Measurements from ENCODE around the gene DCST2.
A peak's percentile ranks its signal among the peaks of the same experiment; 100 is the strongest.

The DCST2 gene

DNA sequence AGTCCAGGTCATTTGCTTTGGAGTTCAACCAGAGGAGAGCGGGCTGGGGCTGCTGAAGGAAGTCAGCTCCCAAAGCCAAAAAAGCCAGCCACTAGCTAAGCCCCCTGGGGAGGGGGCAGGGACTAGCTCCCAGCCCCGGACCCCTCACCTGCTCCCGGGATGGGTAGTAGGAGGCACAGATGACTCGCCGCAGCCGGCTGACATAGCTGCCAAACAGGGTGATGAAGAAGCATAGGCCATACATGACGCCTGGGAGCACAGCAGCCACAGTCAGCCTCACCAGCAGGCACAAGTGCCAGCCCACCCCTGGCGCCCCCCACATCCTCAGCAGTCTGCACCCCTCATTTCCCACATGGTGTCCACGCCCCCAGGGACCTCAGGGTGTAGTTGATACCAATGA is 7.4 kb downstream of the DCST2 start:
- Histone ChIP-seq H3K27ac (ENCODE audit: insufficient read depth, low read length, poor library complexity, severe bottlenecking) (no peak overlapping the region), H3K4me3 (ENCODE audit: insufficient read depth, low read depth, low read length, poor library complexity, severe bottlenecking) (no peak overlapping the region), H3K36me3 (ENCODE audit: control insufficient read depth, insufficient read depth, low read length) (no peaks in the 10 kb centered on the region), H3K27me3 (replicated peaks; ENCODE audit: control insufficient read depth, insufficient read depth, low read length, poor library complexity, severe bottlenecking) (no peaks in the 10 kb centered on the region), H3K9me3 (ENCODE audit: control insufficient read depth, low read length) (no peaks in the 10 kb centered on the region), H3K4me1 (ENCODE audit: control insufficient read depth, insufficient read depth, low read length, poor library complexity, severe bottlenecking) (no peaks in the 10 kb centered on the region)
- DNase-seq = no peak

DNA sequence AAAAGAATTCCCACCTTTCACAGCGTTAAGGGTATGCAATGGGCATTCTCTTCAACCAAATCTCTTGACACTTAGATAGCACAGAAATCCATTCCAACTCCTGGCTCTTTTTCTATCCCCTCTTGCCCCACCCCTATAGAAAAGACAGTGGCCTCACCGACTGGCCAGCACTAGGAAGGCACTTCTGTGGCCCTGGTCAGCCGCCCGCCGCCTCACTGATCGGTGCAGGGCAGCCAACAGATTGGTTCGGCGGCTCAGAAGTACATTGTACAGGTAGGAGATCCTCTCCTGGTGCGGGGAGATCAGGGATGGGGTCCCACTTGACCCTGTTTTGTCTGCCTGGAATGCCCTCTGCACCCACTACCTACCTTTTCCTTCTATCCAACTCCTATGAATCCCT is 9.3 kb downstream of the DCST2 start:
- Histone ChIP-seq H3K4me3 (ENCODE audit: insufficient read depth, low read depth, low read length, poor library complexity, severe bottlenecking) (no peak overlapping the region), H3K36me3 (ENCODE audit: control insufficient read depth, insufficient read depth, low read length) (peaks cover 1% of the 10 kb centered on the region), H3K9me3 (ENCODE audit: control insufficient read depth, low read length) (no peaks in the 10 kb centered on the region), H3K27ac (ENCODE audit: insufficient read depth, low read length, poor library complexity, severe bottlenecking) (no peak overlapping the region), H3K4me1 (ENCODE audit: control insufficient read depth, insufficient read depth, low read length, poor library complexity, severe bottlenecking) (no peaks in the 10 kb centered on the region), H3K27me3 (replicated peaks; ENCODE audit: control insufficient read depth, insufficient read depth, low read length, poor library complexity, severe bottlenecking) (no peaks in the 10 kb centered on the region)
- no peak for DNase-seq

DNA sequence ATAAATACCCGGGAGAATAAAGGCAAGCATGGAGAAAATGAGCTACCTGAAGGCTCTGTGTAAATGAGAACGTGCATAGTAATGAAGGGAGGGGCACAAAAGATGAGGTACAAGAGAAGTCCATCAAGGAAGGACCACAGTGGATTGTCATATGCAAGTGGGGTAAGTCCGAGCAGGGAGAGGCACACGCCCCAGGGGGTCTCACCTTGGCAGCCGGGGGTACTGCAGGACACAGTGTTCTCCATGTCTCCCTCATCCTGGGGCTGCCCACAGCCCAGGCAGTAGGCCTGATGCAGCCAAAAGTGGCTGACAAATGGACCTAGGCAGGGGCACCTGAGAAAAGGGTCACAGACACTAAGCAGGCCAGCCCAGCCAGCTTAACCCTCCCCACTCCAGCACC is 10.0 kb downstream of the DCST2 start:
- peaks cover 8% of the 10 kb centered on the region for H3K36me3 ChIP-seq (ENCODE audit: control insufficient read depth, insufficient read depth, low read length)
- no peaks in the 10 kb centered on the region for H3K4me1 ChIP-seq (ENCODE audit: control insufficient read depth, insufficient read depth, low read length, poor library complexity, severe bottlenecking)
- no peaks in the 10 kb centered on the region for H3K27me3 ChIP-seq (replicated peaks; ENCODE audit: control insufficient read depth, insufficient read depth, low read length, poor library complexity, severe bottlenecking)
- H3K9me3 ChIP-seq (ENCODE audit: control insufficient read depth, low read length) = no peaks in the 10 kb centered on the region
- H3K27ac ChIP-seq (ENCODE audit: insufficient read depth, low read length, poor library complexity, severe bottlenecking) = no peak overlapping the region
- DNase-seq = no peak
- no peak overlapping the region for H3K4me3 ChIP-seq (ENCODE audit: insufficient read depth, low read depth, low read length, poor library complexity, severe bottlenecking)

DNA sequence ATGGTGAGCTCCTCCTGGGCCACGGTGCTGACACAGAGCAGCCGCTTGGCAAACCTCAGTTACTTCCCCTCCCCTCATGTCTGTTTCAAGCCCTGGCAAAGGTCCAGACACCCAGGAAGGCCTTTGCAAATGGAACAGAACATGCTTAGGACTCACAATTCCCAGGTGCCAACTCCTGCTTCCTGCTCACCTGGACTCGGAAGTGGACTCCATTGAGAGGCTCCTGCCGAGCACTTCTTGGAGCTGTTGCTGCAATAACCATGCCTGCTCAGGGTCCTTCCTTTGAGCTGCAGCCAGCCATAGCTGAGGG is 10.7 kb downstream of the DCST2 start:
- no peak overlapping the region for H3K27ac ChIP-seq (ENCODE audit: insufficient read depth, low read length, poor library complexity, severe bottlenecking)
- DNase-seq = no peak
- no peaks in the 10 kb centered on the region for H3K27me3 ChIP-seq (replicated peaks; ENCODE audit: control insufficient read depth, insufficient read depth, low read length, poor library complexity, severe bottlenecking)
- no peaks in the 10 kb centered on the region for H3K9me3 ChIP-seq (ENCODE audit: control insufficient read depth, low read length)
- peaks cover 11% of the 10 kb centered on the region for H3K36me3 ChIP-seq (ENCODE audit: control insufficient read depth, insufficient read depth, low read length)
- peaks cover 4% of the 10 kb centered on the region for H3K4me1 ChIP-seq (ENCODE audit: control insufficient read depth, insufficient read depth, low read length, poor library complexity, severe bottlenecking)
- H3K4me3 ChIP-seq (ENCODE audit: insufficient read depth, low read depth, low read length, poor library complexity, severe bottlenecking) = no peak overlapping the region

DNA sequence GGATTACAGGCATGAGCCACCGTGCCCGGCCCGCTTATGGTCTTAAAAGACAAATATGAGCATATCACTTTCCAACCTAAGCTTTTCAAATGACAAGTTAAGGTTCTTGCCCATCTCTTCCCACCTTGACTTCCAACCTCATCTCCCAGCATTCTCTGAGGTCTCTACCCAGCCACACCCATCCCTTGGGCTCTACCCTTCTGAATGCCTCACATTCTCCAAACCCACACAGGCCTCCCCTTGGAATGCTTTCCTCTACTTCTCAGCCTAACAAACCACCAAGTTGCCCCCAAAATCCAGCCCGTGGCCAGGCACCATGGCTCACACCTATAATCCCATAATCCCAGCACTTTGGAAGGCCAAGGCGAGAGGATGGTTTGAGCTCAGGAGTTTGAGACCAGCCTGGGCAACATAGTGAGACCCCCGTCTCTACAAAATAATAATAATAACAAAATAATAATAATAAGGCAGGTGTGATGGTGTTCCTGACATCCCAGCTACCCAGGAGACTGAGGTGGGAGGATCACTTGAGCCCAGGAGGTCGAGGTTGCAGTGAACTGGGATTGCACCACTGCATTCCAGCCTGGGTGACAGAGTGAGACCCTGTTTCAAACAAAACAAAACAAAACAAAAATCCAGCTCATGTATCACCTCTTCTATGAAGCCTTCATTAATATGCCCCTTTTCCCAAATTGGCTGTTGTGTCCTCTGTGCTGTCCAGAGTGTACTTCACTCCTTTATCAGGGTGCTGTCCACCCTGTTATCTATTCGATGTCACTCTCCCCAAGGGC is 11.2 kb downstream of the DCST2 start:
- Histone ChIP-seq H3K36me3 (ENCODE audit: control insufficient read depth, insufficient read depth, low read length) (peaks cover 11% of the 10 kb centered on the region), H3K4me3 (ENCODE audit: insufficient read depth, low read depth, low read length, poor library complexity, severe bottlenecking) (no peak overlapping the region), H3K27me3 (replicated peaks; ENCODE audit: control insufficient read depth, insufficient read depth, low read length, poor library complexity, severe bottlenecking) (no peaks in the 10 kb centered on the region), H3K27ac (ENCODE audit: insufficient read depth, low read length, poor library complexity, severe bottlenecking) (no peak overlapping the region), H3K9me3 (ENCODE audit: control insufficient read depth, low read length) (no peaks in the 10 kb centered on the region), H3K4me1 (ENCODE audit: control insufficient read depth, insufficient read depth, low read length, poor library complexity, severe bottlenecking) (peaks cover 9% of the 10 kb centered on the region)
- DNase-seq = no peak

DNA sequence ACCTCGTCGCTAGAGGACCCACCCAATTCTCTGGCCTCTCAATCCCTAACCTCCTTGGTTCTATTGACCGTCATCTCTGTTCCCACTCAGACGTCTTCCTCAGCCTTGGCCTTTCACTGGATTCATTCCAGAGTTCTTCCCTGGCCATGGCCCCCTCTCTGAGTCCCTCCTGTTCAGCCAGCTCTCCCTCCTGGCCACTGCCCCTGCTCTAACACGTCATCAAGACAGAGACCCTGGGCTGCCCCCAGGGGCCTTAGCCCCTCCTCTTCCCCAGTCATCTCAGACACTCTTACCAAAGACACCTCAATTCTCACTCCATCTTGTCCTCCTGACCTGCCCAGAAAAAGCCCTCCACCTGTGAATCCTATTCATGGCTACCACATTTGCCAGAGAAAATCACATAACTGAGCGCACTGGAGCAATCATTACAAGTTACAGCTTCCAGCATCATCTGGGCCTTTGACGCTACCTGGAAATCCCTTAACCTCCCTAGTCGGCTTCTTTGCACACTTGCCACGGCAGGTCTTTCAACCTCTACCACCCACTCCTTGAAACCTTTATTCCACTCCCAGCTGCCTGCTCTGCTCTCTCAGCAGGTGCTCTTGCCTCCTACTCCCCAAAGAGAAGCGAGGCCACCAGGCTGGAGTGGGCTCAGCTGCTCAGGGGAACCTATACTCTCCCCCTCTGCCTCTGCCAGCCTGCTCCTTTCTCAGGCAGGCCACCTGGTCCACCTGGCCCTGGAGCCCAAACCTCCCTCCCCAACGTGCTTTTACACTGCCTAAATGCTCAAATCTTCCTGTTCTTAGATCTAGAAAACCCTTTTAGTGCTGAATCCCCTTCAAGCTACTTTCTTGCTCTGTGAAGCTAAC is 14.0 kb downstream of the DCST2 start:
- Histone ChIP-seq H3K36me3 (ENCODE audit: control insufficient read depth, insufficient read depth, low read length) (peaks cover 24% of the 10 kb centered on the region), H3K27ac (ENCODE audit: insufficient read depth, low read length, poor library complexity, severe bottlenecking) (peak overlapping the region; percentile 5), H3K27me3 (replicated peaks; ENCODE audit: control insufficient read depth, insufficient read depth, low read length, poor library complexity, severe bottlenecking) (no peaks in the 10 kb centered on the region), H3K9me3 (ENCODE audit: control insufficient read depth, low read length) (no peaks in the 10 kb centered on the region), H3K4me1 (ENCODE audit: control insufficient read depth, insufficient read depth, low read length, poor library complexity, severe bottlenecking) (peaks cover 36% of the 10 kb centered on the region), H3K4me3 (ENCODE audit: insufficient read depth, low read depth, low read length, poor library complexity, severe bottlenecking) (no peak overlapping the region)
- DNase-seq = no peak

DNA sequence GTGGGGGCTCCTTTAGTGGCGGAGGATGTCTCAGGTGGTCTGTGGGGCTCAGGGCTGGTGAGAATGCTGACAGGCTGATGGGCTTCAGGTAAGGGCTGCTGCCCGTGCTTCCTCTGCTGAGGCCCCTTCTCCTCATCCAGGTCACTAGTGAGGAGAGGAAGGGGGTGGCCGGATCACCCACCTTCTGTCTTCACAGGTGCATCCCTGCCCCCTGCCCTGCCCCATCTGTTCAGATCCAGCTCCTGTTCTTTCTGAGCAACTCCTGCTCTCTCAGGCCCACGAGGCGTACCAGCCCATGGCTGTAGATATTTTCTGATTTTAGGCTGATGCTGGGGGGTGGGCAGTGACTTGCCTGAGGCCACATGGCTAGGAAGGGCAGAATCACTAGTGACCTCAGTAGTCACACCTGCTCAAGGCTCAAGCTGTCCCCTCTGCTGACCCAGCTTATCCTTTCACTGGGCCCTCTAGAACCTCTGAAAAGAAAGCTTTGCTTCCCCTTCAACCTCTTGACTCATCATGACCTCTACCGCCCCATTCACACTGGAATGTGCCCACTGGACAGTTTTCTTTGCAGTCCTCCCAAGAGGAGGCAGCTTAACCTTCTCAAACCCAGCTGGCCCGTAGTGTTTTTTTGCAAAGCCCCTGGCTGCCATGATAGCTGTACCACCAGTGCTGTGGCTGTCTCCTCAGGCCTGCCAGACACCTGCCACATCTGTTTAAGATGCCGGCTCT is 14.8 kb downstream of the DCST2 start:
- peaks cover 31% of the 10 kb centered on the region for H3K36me3 ChIP-seq (ENCODE audit: control insufficient read depth, insufficient read depth, low read length)
- DNase-seq = no peak
- H3K27ac ChIP-seq (ENCODE audit: insufficient read depth, low read length, poor library complexity, severe bottlenecking) = peak overlapping the region; percentile 77
- peaks cover 45% of the 10 kb centered on the region for H3K4me1 ChIP-seq (ENCODE audit: control insufficient read depth, insufficient read depth, low read length, poor library complexity, severe bottlenecking)
- H3K27me3 ChIP-seq (replicated peaks; ENCODE audit: control insufficient read depth, insufficient read depth, low read length, poor library complexity, severe bottlenecking) = no peaks in the 10 kb centered on the region
- no peaks in the 10 kb centered on the region for H3K9me3 ChIP-seq (ENCODE audit: control insufficient read depth, low read length)
- no peak overlapping the region for H3K4me3 ChIP-seq (ENCODE audit: insufficient read depth, low read depth, low read length, poor library complexity, severe bottlenecking)

DNA sequence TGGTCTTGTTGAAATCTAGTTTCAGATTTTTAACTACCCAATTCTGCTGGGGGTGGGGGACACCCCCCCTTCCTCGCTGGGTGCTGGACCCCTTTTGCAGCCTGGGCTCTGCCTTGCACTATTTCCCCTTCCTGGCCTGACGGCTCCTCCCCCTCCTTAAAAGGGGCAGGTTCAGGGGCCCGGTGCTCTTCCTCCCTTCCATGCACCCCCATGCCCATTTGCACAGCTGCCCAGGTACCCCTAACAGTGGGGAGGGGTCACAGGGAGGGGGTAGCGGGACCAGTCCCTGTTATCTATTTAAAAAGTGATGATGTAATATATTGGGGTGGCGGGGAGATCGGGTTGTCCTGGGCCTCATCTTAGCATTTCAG is 15.7 kb downstream of the DCST2 start:
- H3K36me3 ChIP-seq (ENCODE audit: control insufficient read depth, insufficient read depth, low read length) = peaks cover 31% of the 10 kb centered on the region
- no peak for DNase-seq
- H3K9me3 ChIP-seq (ENCODE audit: control insufficient read depth, low read length) = no peaks in the 10 kb centered on the region
- H3K27me3 ChIP-seq (replicated peaks; ENCODE audit: control insufficient read depth, insufficient read depth, low read length, poor library complexity, severe bottlenecking) = no peaks in the 10 kb centered on the region
- no peak overlapping the region for H3K4me3 ChIP-seq (ENCODE audit: insufficient read depth, low read depth, low read length, poor library complexity, severe bottlenecking)
- peaks cover 53% of the 10 kb centered on the region for H3K4me1 ChIP-seq (ENCODE audit: control insufficient read depth, insufficient read depth, low read length, poor library complexity, severe bottlenecking)
- peak overlapping the region; percentile 77 for H3K27ac ChIP-seq (ENCODE audit: insufficient read depth, low read length, poor library complexity, severe bottlenecking)

DNA sequence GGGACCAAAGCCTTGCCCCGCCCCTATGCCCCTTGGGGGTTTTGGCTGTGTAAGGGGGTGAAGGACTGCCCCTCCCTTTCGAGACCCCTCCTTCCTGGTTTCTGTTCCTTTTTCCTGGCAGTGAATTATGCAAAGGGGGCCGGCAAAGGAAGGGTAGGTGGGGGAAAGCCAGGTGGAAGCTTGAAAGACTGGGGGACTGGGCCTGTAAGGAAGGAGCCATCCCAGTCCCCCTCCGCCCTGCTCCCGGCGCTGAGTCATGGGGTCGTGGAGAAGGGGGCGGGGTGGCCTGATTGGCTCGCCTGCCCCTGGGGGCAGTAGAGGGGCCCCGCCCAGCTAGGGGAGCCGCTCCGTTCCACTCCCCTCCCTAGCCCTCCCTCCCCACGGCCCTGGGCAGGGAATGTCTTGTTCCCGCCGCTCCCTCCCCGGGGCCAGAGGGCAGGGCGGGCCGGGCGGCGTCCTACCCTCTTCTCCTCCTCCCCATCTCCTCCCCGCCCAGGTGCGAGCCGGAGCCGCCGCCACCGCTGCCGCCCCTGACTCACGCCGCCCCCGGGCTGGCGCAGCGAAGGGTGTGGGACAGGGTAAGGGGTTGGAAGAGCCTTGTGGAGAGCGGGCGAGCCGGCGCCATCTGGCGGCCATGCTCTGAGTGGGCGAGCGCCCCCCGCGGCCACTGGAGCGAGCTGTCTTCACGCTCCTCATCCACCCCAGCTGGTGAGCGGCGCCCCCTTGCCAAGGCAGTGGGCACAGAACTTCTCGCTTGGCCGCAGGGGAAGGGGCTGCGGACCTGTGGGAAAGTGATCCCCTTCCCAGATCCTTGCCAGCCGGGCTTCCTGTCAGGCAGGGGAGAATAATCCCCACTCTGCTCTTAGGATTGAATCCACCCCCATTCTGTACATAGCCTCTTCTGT is 16.3 kb downstream of the DCST2 start:
- H3K4me1 ChIP-seq (ENCODE audit: control insufficient read depth, insufficient read depth, low read length, poor library complexity, severe bottlenecking) = peaks cover 59% of the 10 kb centered on the region
- peak overlapping the region; percentile 77 for H3K27ac ChIP-seq (ENCODE audit: insufficient read depth, low read length, poor library complexity, severe bottlenecking)
- peak overlapping the region; percentile 37 for H3K4me3 ChIP-seq (ENCODE audit: insufficient read depth, low read depth, low read length, poor library complexity, severe bottlenecking)
- no peaks in the 10 kb centered on the region for H3K9me3 ChIP-seq (ENCODE audit: control insufficient read depth, low read length)
- H3K27me3 ChIP-seq (replicated peaks; ENCODE audit: control insufficient read depth, insufficient read depth, low read length, poor library complexity, severe bottlenecking) = no peaks in the 10 kb centered on the region
- peak; percentile 82 to 84 (median 84) for DNase-seq
- peaks cover 31% of the 10 kb centered on the region for H3K36me3 ChIP-seq (ENCODE audit: control insufficient read depth, insufficient read depth, low read length)

Measured in effector memory CD4-positive, alpha-beta T cell (primary cell).